C1 segment of cervical spinal cord (tissue), 14 donors: ENCODE measurements around the gene S1PR4.

Experiments used
- DNase-seq, 14 donors: peaks; one replicate each; lab custom pipeline; 2025; lab: John Stamatoyannopoulos, UW

Gene S1PR4

GRCh38 chr19:3178377-3178972 lies at the start of gene S1PR4:
S1PR4 (plus strand) TSS chr19:3178769; CDS start chr19:3178793, 24 bp downstream.
- DNase-seq = no peak

DNA sequence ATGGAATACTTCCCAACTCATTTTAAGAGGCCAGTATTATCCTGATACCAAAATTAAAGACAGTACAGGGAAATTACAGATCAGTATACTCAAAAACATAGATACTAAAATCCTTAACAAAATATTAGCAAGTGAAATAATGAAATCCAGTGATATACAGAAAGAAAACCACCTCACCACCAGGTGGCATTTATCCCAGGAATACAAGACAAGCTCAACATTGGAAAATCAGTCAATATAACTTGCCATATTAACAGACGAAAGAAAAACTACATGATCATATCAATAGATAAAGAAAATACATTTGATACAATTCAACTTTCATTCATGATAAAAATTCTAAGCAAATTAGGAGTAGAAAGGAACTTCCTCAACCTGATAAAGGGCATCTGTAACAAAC lies 49.5 kb upstream of the S1PR4 start:
- no peak for DNase-seq

GRCh38 chr19:3131168-3131567 lies 47.4 kb upstream of the S1PR4 start:
- DNase-seq = no peak

DNA sequence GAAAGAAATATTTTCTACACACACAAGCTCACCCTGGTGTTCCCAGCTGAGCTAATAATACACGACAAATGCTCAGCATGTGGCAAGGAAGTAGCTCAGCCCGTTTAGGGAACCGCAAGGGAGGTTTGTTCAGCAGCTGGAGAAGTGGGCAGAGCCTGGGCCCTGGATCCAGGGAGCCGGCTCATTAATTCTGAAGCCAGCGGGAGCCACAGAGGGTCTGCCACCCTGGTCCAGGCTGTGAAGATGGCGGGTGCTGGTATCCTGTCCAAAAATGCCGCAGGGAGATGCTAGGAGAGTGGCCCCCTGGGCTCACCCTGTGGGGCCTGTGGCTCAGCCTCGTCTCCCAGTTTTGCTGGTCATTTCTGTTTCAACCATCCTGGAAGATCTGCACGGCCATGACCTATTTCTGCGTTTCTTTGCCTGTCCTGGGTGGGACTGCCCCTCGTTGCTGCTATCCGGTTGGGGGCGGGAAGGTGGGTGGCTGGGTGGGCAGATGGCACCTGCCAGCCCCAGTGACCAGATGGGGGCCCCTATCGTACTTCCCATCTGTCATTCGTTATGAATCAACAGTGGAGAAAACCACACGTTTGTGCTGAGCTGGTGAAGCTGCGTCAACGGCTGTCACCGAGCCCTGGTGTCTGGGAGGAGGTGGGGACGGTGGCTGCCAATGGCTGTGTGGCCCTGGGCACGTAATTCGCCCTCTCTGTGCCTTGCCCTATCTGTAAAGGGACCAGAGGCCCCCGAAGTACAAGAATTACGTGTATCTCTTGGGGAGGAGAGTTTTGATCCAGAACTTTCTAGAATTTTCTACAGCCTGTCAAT lies 45.4 kb upstream of the S1PR4 start:
- DNase-seq = peak in 4 of 14 donors; percentile 12 to 41 (median 23)

- DNase-seq = no peak
Observed at GRCh38 chr19:3133793-3134116, 44.8 kb upstream of the S1PR4 start.

- peak in 1 of 14 donors; percentile 28 for DNase-seq
Observed at GRCh38 chr19:3135961-3136683, 42.4 kb upstream of the S1PR4 start, which contains the start of gene GNA15. GNA15 (plus strand) TSS chr19:3136033; CDS start chr19:3136451, 418 bp downstream.

DNA sequence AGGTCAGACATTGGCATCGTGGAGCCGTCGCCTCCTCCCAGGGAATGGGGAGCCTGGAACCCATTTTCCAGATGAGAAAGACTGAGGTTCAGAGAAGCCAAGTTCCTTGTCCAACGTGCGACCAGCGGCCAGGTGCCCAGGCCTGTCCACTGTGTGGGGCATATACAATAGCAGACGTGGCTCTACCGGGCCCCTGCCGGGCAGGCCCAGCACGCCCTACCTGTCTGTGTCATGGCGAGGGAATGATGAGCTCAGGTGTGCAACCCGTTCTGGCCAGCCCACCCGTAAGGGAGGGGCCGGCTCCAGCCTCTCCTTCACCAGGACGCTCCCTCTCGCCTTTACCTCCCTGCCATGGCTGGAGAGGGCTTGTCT lies 41.9 kb upstream of the S1PR4 start:
- no peak for DNase-seq

DNA sequence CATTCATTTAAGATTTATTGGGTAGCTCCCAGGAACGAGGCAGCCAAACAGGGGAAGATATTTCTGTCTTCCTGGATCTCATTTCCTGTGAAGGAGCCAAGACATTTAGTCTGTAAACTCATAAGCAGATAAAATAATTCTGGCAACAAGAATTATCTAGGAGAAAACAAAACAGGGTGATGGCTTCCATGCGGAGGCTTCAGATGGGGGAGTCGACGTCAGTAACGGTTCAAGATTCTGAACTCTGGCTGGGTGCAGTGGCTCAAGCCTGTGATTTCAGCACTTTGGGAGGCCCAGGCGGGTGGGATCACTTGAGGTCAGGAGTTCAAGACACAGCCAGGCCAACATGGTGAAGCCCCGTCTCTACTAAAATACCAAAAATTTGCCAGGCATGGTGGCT lies 41.5 kb upstream of the S1PR4 start:
- no peak for DNase-seq

DNA sequence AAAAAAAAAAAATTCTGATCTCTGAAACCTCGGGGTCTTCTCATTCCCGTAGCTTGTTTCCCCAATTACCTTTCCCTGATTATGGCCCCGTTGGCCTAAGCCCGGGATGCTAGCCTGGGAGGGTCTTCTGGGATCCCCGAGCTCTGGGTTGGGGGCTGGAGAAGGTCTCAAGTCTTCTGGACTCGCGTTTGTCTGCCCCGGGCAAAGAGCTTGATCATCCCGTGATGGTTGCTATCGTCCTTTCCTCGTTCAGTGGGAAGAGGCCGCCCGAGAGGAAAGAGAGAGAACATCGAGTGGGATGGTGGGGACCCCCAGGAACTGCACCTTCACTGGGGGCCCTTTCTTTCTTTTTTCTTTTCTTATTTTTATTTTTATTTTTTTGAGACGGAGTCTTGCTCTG lies 40.3 kb upstream of the S1PR4 start:
- DNase-seq = no peak

DNA sequence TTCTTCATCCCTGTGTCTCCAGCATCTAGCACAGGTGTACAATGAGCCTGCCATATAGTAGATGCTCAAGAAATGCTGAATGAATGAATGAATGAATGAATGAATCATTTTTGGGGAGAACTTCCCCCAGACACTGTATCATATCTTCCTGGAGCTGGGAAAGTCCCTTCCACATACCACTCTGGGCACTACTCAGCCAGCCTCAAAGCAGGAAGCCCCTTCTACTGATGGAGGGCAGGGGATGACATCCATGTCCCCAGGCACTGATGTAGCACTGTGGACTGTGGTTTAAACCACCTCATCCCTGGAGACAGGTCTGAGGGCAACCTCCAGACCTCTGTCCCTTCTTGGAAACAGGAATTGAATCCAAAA lies 37.9 kb upstream of the S1PR4 start:
- DNase-seq = no peak

GRCh38 chr19:3142292-3142670 lies 36.3 kb upstream of the S1PR4 start:
- no peak for DNase-seq

- no peak for DNase-seq
Observed at GRCh38 chr19:3142781-3143337, 35.7 kb upstream of the S1PR4 start.

DNA sequence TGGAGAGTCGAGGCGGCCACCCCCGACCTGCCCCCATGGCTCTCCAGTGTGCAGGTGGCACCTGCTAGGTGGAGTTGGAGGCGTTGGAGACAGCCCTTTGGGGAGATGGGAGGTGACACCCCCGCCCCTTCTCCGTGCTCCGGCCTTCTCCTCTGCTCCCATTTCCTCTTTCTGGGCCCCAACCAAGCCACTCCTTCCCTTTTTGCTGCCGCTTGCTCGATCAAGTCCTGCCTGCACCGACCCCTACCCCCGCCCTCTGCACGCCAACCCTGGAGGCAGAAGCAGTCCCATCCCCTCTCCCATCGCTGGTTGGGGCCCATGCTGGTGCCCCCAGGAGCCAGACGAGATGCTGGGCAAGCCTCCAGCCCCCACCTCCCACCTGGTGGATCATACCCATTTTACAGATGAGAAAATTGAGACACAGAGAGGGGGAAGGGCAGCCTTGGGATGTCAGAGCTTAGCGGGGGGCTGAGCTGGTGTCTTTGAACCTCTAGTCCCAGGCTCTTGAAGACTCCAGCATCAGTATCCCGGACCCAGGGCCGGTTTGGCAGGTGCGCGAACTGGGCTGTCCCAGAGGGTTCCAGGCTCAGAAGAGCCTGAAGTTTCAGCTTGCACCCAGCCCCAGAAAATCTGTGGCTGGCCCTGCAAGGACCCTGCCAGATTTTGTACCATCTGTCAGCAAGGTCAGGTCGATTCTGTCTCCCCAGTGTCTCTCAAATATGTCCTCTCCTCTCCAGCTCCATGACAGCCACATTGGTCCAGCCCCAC lies 32.5 kb upstream of the S1PR4 start:
- DNase-seq = peak in 3 of 14 donors; percentile 8 to 29 (median 17)

DNA sequence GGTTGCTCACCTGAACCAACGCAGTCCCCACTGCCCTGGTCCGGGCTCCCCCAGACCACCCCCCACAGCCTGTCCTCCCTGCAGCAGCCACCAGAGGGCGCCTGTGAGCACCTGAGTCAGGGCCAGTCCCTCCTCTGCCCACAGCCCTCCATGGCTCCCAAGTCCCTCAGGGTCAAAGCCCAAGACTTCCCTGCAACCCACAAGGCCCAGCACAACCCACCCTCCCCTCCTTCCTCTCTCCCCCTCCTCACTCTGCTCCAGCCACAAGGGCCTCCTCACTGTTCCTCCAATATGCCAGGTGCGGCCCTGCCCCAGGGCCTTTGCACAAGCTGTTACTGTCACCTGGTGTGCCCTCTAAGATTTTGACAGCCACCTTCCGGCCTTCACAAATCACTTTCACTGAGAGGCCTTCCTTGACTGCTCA lies 31.9 kb upstream of the S1PR4 start:
- DNase-seq = no peak

DNA sequence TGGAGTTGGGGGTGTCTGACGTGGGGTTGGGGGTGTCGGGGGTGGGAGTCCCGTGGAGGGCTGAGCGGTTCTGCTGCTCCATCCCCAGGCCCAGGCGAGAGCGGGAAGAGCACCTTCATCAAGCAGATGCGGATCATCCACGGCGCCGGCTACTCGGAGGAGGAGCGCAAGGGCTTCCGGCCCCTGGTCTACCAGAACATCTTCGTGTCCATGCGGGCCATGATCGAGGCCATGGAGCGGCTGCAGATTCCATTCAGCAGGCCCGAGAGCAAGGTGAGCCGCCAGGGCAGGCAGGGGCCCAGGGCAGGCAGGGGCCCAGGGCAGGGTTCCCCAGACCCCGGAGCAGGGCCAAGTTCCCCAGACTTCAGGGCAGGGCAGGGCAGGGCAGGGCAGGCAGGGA lies 30.1 kb upstream of the S1PR4 start:
- no peak for DNase-seq

GRCh38 chr19:3149089-3149488 lies 29.5 kb upstream of the S1PR4 start:
- DNase-seq = no peak

- DNase-seq = no peak
Observed at GRCh38 chr19:3149526-3150505, 28.8 kb upstream of the S1PR4 start.

GRCh38 chr19:3150739-3151329 lies 27.7 kb upstream of the S1PR4 start:
- DNase-seq = no peak

DNA sequence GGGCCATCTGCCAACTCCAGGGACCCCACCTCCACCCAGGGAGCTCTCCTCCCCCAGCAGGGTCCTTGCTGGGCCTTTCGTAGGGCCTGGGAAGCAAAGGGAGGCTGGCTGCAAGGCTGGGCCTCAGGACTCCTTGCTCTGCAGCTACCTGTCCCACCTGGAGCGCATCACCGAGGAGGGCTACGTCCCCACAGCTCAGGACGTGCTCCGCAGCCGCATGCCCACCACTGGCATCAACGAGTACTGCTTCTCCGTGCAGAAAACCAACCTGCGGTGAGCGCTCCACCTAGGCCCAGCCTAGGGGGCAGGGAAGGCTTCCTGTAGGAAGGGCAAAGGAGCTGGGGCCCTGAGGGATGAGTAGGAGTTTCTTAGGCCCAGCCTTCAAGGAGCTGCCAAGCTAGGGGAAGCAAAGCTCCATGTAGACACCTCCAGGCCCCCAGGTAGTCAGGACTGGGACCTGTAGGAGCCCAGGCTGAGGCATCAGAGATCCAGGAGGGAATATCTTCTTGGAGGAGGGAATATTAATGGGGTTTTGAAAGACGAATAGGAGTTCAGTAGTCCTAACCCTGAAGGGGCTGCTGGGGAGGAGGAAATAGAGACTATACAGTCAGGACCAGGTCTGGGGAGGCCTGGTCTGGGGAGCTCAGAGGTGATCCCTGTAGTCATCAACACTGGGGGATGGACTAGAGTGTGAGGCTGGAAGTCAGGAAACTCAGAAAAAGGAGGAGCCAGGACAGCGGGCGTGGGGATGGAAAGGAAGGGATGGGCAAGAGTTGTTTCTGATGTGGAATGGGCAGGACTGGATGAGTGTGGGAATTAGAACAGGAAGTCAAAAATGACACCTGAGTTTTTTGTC lies 26.8 kb upstream of the S1PR4 start:
- no peak for DNase-seq
